Spleen (tissue), 11 donors: ENCODE results near the gene RP9. TPM values are rescaled to one million over a fixed set of nuclear protein-coding genes. Genes with fewer than 3 reads are reported as not detected.

Source experiments
- DNase-seq: peaks from one replicate; pipeline ENCODE4 v3.0.0-alpha.2; 2020
- H3K27ac ChIP-seq, 8 donors: fragments of 200-600 bp; sonication (generic) in 7 of 8; 1 replicate in 4 of 8; 2 replicates in 4 of 8; pipeline versions ENCODE4 v1.5.0 to v1.8.0; 2016 to 2021; ENCODE audit warnings: inconsistent platforms in 4 of 8, mild to moderate bottlenecking in 4 of 8, moderate library complexity in 1 of 8
- H3K27me3 ChIP-seq, 7 donors: fragments of 200-600 bp; sonication (generic) in 6 of 7; replicated peaks in 1 of 7; 1 replicate in 4 of 7; 2 replicates in 3 of 7; pipeline versions ENCODE4 v1.5.0 to v1.8.0; 2016 to 2021; ENCODE audit warnings: inconsistent platforms in 3 of 7, mild to moderate bottlenecking in 1 of 7
- H3K36me3 ChIP-seq, 6 donors: fragments of 200-600 bp; sonication (generic) in 5 of 6; 1 replicate in 4 of 6; 2 replicates in 2 of 6; pipeline versions ENCODE4 v1.5.0 to v1.8.0; 2016 to 2021; ENCODE audit warnings: inconsistent platforms in 2 of 6
- H3K4me1 ChIP-seq, 6 donors: fragments of 200-600 bp; sonication (generic) in 5 of 6; 1 replicate in 3 of 6; 2 replicates in 3 of 6; pipeline versions ENCODE4 v1.5.0 to v1.8.0; 2016 to 2021; ENCODE audit warnings: inconsistent platforms in 3 of 6
- H3K4me3 ChIP-seq, 8 donors: fragments of 200-600 bp; sonication (generic) in 7 of 8; 1 replicate in 4 of 8; 2 replicates in 4 of 8; pipeline versions ENCODE4 v1.5.0 to v1.8.0; 2016 to 2021; ENCODE audit warnings: inconsistent platforms in 4 of 8, mild to moderate bottlenecking in 4 of 8, moderate library complexity in 2 of 8
- H3K9me3 ChIP-seq, 8 donors: fragments of 200-600 bp; sonication (generic) in 7 of 8; 1 replicate in 4 of 8; 2 replicates in 4 of 8; pipeline versions ENCODE4 v1.5.0 to v1.8.0; 2016 to 2021; ENCODE audit warnings: inconsistent platforms in 4 of 8
- CTCF ChIP-seq, 11 experiments: fragments of 200-600 bp in 7 of 11; fragments of 450-650 bp in 4 of 11; sonication (generic) in 4 of 11; IDR thresholded peaks in 8 of 11; conservative IDR thresholded peaks in 3 of 11; 1 replicate in 7 of 11; 2 replicates in 4 of 11; pipeline versions ENCODE4 v1.4.0 to v1.8.0; 2016 to 2021; ENCODE audit warnings: antibody characterized with exemption in 11 of 11, inconsistent platforms in 4 of 11, mild to moderate bottlenecking in 1 of 11
- POLR2A ChIP-seq, 3 donors: fragments of 450-650 bp; IDR thresholded peaks; one replicate each; pipeline ENCODE4 v1.5.1; 2017; ENCODE audit warnings: antibody characterized with exemption in 3 of 3, mild to moderate bottlenecking in 1 of 3
- POLR2AphosphoS5 ChIP-seq, 3 donors: sonication (generic); formaldehyde crosslinking; IDR thresholded peaks; one replicate each; pipeline ENCODE4 v1.5.1; 2017; ENCODE audit warnings: antibody characterized with exemption in 3 of 3
- WGBS, 5 donors: extraction: QIAGEN DNeasy Blood & Tissue Kit in 3 of 5; methylation state at CpG; one replicate each; pipeline versions ENCODE4 v1.1.5 to v1.1.7; 2013 to 2018; 5-methylcytosine and 5-hydroxymethylcytosine counted together
- intact Hi-C: fragments of 100-400 bp; cut with DNase I; formaldehyde crosslinking; loops from one replicate; pipeline ENCODE4 v1.15.0; 2023; ENCODE audit warnings: low total_unique reads
- polyA plus RNA-seq, 3 donors: library from polyadenylated mRNA; stranded (reverse); fragments of 200-250 nt; gene quantifications; one replicate each; pipeline ENCODE4 v1.2.1, GENCODE V29; 2013
- small RNA-seq, 4 donors: library from RNA; depleted of rRNA; stranded (forward); fragments of <200 nt; gene quantifications; one replicate each; pipeline ENCODE3, GENCODE V24; 2016
- total RNA-seq, 7 donors: library from RNA; depleted of rRNA in 3 of 7; stranded (reverse); fragments of >200 nt in 3 of 7; fragmentation: NEBNext Ultra II Directional in 4 of 7; extraction: Animal tissue kit (Norgen Biotek cat#: 25700) in 4 of 7; gene quantifications; one replicate each; pipeline versions ENCODE4 v1.1.0 to v1.2.1, GENCODE V29; 2016 to 2021
- donor health status: healthy with polysubstance abuse.
- donor health status: DM: no; HTN: no; CAD: no; lungs with moderate emphysema.
- donor health status: DM: no; HTN: no; CAD: no.
- donor health status: Bipolar disorder and iron deficiency.
- donor health status: healthy.
- donor health status: DM: no; HTN: no; CAD: no.
- donor health status: DM: yes; HTN: yes; CAD: no.

The RP9 gene
- total and polyA plus RNA-seq, 10 donors, result 12.6 to 48.1 (median 20.5) TPM

DNA sequence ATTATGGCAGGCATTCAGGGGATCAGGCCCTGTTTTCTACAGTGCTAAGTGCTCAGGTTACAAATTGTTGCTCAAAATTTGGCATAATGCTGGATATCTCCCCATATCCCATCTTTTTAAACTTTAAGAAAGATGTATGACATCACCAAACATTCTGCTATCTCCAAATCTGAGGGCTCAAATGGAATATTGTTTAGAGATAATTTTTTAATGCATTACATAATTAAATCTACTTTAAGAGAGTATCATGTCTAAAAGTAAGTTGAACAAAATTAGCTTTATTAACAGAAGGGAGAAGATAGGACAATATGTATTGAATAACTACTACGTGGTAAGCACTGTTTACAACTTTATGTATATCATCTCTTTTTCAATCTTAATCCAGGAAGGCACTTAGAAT lies 60.5 kb downstream of the RP9 start:
- Histone ChIP-seq H3K4me3 (no peak overlapping the region), H3K4me1 (peaks cover 19 to 99% (median 70%) of the 10 kb centered on the region in 6 donors), H3K9me3 (no peaks in the 10 kb centered on the region), H3K27ac (peak overlapping the region in 6 of 8 donors; percentile 6 to 94 (median 84)), H3K27me3 (no peaks in the 10 kb centered on the region), H3K36me3 (no peaks in the 10 kb centered on the region)
- WGBS, 5 donors, result 94 to 98% (median 95%) methylated on average over 1 of the region's 1 CpG
- intact Hi-C loops, result no loop called here
- no peak for DNase-seq
- TF ChIP-seq POLR2A (IDR thresholded peaks at IDR 0.05) (no peak), POLR2AphosphoS5 (IDR thresholded peaks at IDR 0.05) (no peak), CTCF (IDR thresholded peaks at IDR 0.05 in 8 of 11, conservative IDR thresholded peaks at IDR 0.05 in 3 of 11) (no peak)

DNA sequence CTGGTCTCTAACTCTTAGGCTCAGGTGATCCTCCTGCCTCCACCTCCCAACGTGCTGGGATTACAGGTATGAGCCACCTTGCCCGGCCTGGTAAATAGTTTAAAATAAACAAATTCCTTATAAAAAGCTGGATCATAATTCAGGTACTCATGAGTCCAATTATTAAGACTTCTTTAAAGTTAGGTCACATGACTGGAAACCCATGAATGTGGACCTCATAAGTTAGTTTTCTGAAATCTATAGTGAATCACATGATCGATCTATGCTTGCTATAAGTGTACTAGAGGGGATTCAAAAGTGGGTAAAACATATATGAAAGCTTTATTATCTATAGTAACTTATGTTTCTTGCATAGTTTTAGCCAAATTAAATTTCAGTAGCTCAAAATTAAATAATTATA lies 60.9 kb downstream of the RP9 start:
- WGBS, 5 donors, result 93 to 100% (median 95%) methylated on average over 3 of the region's 3 CpGs
- Histone ChIP-seq H3K27me3 (no peaks in the 10 kb centered on the region), H3K27ac (peak overlapping the region in 6 of 8 donors; percentile 4 to 94 (median 84)), H3K4me1 (peaks cover 16 to 99% (median 68%) of the 10 kb centered on the region in 6 donors), H3K36me3 (no peaks in the 10 kb centered on the region), H3K9me3 (no peaks in the 10 kb centered on the region), H3K4me3 (no peak overlapping the region)
- no peak for DNase-seq
- intact Hi-C loops, result no loop called here
- TF ChIP-seq POLR2AphosphoS5 (IDR thresholded peaks at IDR 0.05), result no peak
- no peak for TF ChIP-seq CTCF (IDR thresholded peaks at IDR 0.05 in 8 of 11, conservative IDR thresholded peaks at IDR 0.05 in 3 of 11)
- no peak for TF ChIP-seq POLR2A (IDR thresholded peaks at IDR 0.05)

GRCh38 chr7:33044986-33045385 lies 64.2 kb downstream of the RP9 start:
- Histone ChIP-seq H3K27me3 (no peaks in the 10 kb centered on the region), H3K27ac (peak overlapping the region in 3 of 8 donors; percentile 41 to 80 (median 43)), H3K36me3 (no peaks in the 10 kb centered on the region), H3K9me3 (no peaks in the 10 kb centered on the region), H3K4me1 (peaks cover 27 to 99% (median 70%) of the 10 kb centered on the region in 6 donors), H3K4me3 (no peak overlapping the region)
- WGBS, 5 donors, result 24 to 66% (median 37%) methylated on average over 2 of the region's 2 CpGs
- TF ChIP-seq POLR2A (IDR thresholded peaks at IDR 0.05) (no peak), POLR2AphosphoS5 (IDR thresholded peaks at IDR 0.05) (no peak), CTCF (IDR thresholded peaks at IDR 0.05 in 8 of 11, conservative IDR thresholded peaks at IDR 0.05 in 3 of 11) (no peak)
- DNase-seq, result no peak
- intact Hi-C loops, result no loop called here

Small RNA genes within 50 kb of the gene (small RNA-seq; reads per million reads assigned to genes)
- gene AC074338.1 (0 reads per million in 4 donors), gene RN7SL505P (0 reads per million in 4 donors)

Other genes with a start within 250 kb of the RP9 start
- gene KBTBD2, start 217.6 kb downstream of the RP9 start, total RNA-seq, result 10 to 100 TPM; 57.4 to 80.8 (median 61.4) TPM
- gene KBTBD2, start 217.6 kb downstream of the RP9 start, polyA plus RNA-seq, result 10 to 100 TPM; 15.6 to 19.1 (median 16.6) TPM
- gene FKBP9, start 152.0 kb downstream of the RP9 start, total RNA-seq, result 10 to 100 TPM; 46.5 to 83.1 (median 59.6) TPM
- 10 to 100 TPM in 1 of 3 donors, 1 to 10 TPM in 2; 3.7 to 12.5 (median 5.0) TPM for gene FKBP9, start 152.0 kb downstream of the RP9 start, polyA plus RNA-seq
- 10 to 100 TPM; 36.0 to 81.8 (median 46.1) TPM for gene NT5C3A, start 46.6 kb downstream of the RP9 start, total RNA-seq
- gene NT5C3A, start 46.6 kb downstream of the RP9 start, polyA plus RNA-seq, result 10 to 100 TPM; 30.5 to 53.1 (median 39.8) TPM
- 10 to 100 TPM; 18.8 to 44.1 (median 29.6) TPM for gene BBS9, start 20.2 kb upstream of the RP9 start, total RNA-seq
- 1 to 10 TPM; 2.3 to 4.0 (median 3.9) TPM for gene BBS9, start 20.2 kb upstream of the RP9 start, polyA plus RNA-seq